ENCODE data around the gene RIT2.
A peak's percentile ranks its signal among the peaks of the same experiment; 100 is the strongest.

Gene RIT2

DNA sequence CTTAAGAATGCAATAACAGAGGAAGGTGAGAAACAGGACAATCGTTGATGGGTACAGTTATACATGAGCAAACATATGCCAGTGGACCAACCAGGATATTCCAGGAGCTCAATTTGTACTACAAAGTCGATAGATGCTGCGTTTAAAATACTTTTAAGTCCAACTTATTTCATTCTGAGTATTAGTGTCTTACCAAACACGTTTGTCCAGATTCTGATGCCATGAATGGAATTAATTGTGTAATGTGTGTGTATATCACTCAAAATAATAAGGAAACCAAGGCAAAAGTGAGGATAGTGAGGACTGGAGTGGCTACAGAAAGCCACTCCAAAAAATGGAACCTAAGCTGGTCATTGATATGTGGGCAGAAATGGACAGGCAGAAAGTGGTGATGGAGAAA, 332.6 kb downstream of the RIT2 start:
- TF ChIP-seq JUND (IDR thresholded peaks at IDR 0.05; ENCODE audit: low read depth) = no peak
- peak in 1 of 2 experiments; percentile 2 for DNase-seq (ENCODE audit: low read depth in 1 of 2, low spot score in 1 of 2)
- in situ Hi-C loops (cut with HindIII; ENCODE audit: low pct_unique_long_range_greater_than_20kb, low sequenced_read_pairs) = no loop called here

GRCh38 chr18:42781298-42781815, 334.1 kb downstream of the RIT2 start:
- in situ Hi-C loops (cut with HindIII; ENCODE audit: low pct_unique_long_range_greater_than_20kb, low sequenced_read_pairs) = no loop called here
- no peak for TF ChIP-seq JUND (IDR thresholded peaks at IDR 0.05; ENCODE audit: low read depth)
- no peak for DNase-seq (ENCODE audit: low read depth in 1 of 2, low spot score in 1 of 2)

DNA sequence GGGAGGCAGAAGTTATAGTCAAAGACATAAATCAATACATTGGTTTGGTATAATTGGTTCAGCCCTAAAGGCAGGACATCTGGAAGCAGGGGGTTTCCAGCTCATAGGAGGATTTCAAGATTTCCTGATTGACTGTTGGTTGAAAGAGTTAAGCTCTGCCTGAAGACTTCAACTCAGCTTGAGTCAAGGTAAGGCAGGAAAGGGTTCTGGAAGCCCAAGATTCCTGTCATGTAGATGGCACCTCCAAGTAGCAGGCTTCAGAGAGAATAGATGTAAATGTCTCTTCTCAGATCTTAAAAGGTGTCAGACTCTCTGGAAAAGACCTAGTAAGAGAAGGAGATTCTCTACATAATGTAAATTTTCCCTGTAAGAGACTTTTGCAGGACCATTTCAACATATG, 335.3 kb downstream of the RIT2 start:
- no peak for DNase-seq (ENCODE audit: low read depth in 1 of 2, low spot score in 1 of 2)
- in situ Hi-C loops (cut with HindIII; ENCODE audit: low pct_unique_long_range_greater_than_20kb, low sequenced_read_pairs) = no loop called here

GRCh38 chr18:42778445-42779042, 336.9 kb downstream of the RIT2 start:
- DNase-seq (ENCODE audit: low read depth in 1 of 2, low spot score in 1 of 2) = no peak
- in situ Hi-C loops (cut with HindIII; ENCODE audit: low pct_unique_long_range_greater_than_20kb, low sequenced_read_pairs) = no loop called here
- TF ChIP-seq JUND (IDR thresholded peaks at IDR 0.05; ENCODE audit: low read depth) = no peak

More for the DNA sequence above, 335.3 kb downstream of the RIT2 start:
- no peak for TF ChIP-seq JUND (IDR thresholded peaks at IDR 0.05; ENCODE audit: low read depth)

- DNase-seq (ENCODE audit: low read depth in 1 of 2, low spot score in 1 of 2) = no peak
- in situ Hi-C loops (cut with HindIII; ENCODE audit: low pct_unique_long_range_greater_than_20kb, low sequenced_read_pairs) = no loop called here
- TF ChIP-seq JUND (IDR thresholded peaks at IDR 0.05; ENCODE audit: low read depth) = no peak
Observed at GRCh38 chr18:42778024-42778423, 337.5 kb downstream of the RIT2 start.

- DNase-seq (ENCODE audit: low read depth in 1 of 2, low spot score in 1 of 2) = no peak
- in situ Hi-C loops (cut with HindIII; ENCODE audit: low pct_unique_long_range_greater_than_20kb, low sequenced_read_pairs) = no loop called here
- no peak for TF ChIP-seq JUND (IDR thresholded peaks at IDR 0.05; ENCODE audit: low read depth)
Observed at GRCh38 chr18:42773870-42774269, 341.6 kb downstream of the RIT2 start.

DNA sequence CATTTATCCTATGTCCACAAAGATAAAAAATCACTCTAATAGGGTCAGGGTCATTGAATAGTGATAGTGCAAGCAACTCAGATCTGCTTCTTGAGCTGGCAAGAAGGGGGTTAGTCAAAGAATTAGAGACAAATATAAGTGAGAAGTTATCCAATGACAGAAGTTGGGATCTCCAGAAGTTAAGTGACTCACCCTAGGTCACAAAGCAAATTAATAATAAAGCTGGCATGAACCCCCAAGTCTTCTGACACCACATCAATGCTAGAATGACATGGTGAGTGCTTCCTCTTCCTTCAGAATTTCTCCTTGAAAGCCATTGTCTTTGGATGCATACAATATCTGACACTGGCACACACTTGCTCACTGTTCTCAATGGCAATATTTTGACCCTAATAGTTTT, 343.5 kb downstream of the RIT2 start:
- no peak for DNase-seq (ENCODE audit: low read depth in 1 of 2, low spot score in 1 of 2)
- in situ Hi-C loops (cut with HindIII; ENCODE audit: low pct_unique_long_range_greater_than_20kb, low sequenced_read_pairs) = no loop called here
- no peak for TF ChIP-seq JUND (IDR thresholded peaks at IDR 0.05; ENCODE audit: low read depth)

- in situ Hi-C loops (cut with HindIII; ENCODE audit: low pct_unique_long_range_greater_than_20kb, low sequenced_read_pairs) = no loop called here
- TF ChIP-seq JUND (IDR thresholded peaks at IDR 0.05; ENCODE audit: low read depth) = no peak
- DNase-seq (ENCODE audit: low read depth in 1 of 2, low spot score in 1 of 2) = peak in 1 of 2 experiments; percentile 3
Observed at GRCh38 chr18:42765302-42765701, 350.2 kb downstream of the RIT2 start.

- no peak for TF ChIP-seq JUND (IDR thresholded peaks at IDR 0.05; ENCODE audit: low read depth)
- in situ Hi-C loops (cut with HindIII; ENCODE audit: low pct_unique_long_range_greater_than_20kb, low sequenced_read_pairs) = no loop called here
- DNase-seq (ENCODE audit: low read depth in 1 of 2, low spot score in 1 of 2) = no peak
Observed at GRCh38 chr18:42760290-42760689, 355.2 kb downstream of the RIT2 start.

DNA sequence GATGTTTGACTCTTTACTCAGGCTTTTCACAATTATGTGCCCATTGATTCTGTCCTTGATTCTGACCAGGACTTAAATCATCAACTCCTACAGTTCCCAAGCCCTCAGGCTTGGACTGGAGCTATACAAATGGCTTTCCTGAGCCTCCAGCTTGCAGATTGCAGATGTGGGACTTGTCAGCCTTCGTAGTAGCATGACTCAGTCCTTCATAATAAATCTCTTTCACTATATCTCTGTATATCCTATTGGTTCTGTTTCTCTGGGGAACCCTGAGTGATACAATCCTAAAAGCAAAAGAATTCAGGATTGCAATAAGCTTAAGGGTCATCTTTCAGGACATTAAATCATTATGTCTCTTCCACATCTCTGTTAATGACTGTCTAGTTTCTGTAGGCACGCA, 356.6 kb downstream of the RIT2 start:
- TF ChIP-seq JUND (IDR thresholded peaks at IDR 0.05; ENCODE audit: low read depth) = no peak
- in situ Hi-C loops (cut with HindIII; ENCODE audit: low pct_unique_long_range_greater_than_20kb, low sequenced_read_pairs) = no loop called here
- no peak for DNase-seq (ENCODE audit: low read depth in 1 of 2, low spot score in 1 of 2)

DNA sequence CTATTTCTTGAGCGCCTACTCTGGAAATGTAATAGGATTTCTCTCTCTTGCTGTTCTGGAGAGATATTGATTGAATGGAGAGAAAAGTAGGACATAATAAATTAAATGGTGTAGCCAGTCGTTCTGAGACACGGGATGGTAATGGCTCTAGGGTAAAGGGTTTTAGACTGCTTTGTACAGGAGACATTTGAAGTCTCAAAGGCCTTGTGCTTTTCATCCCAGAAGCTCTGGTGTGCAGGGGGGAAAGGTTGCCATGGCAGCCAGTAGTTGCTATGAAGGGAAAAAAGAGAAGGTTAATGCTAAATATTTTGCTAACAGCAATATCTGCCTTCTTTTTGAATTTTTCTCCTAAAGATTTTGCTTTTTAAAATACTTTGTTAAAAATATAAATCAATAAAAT, 359.3 kb downstream of the RIT2 start:
- DNase-seq (ENCODE audit: low read depth in 1 of 2, low spot score in 1 of 2) = no peak
- no peak for TF ChIP-seq JUND (IDR thresholded peaks at IDR 0.05; ENCODE audit: low read depth)
- in situ Hi-C loops (cut with HindIII; ENCODE audit: low pct_unique_long_range_greater_than_20kb, low sequenced_read_pairs) = no loop called here

DNA sequence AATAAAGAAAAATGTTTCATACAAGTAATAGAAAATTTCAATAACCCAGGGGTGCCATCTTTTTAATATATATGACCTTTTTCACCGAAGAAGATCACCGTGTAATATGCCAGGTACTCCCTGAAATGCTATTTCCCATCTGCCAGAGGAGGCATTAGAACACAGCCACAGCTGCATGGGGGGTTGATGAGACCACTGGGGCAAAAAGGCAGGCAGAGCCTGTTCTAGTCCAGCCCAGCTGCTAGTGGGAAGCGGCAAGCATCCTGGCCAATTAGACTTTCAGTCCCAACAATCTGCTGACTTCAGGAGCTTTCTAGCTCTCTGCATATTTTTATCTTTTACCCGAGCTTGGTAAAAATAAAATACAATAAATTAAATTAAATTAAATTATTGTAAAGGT, 362.6 kb downstream of the RIT2 start:
- no peak for TF ChIP-seq JUND (IDR thresholded peaks at IDR 0.05; ENCODE audit: low read depth)
- DNase-seq (ENCODE audit: low read depth in 1 of 2, low spot score in 1 of 2) = no peak
- in situ Hi-C loops (cut with HindIII; ENCODE audit: low pct_unique_long_range_greater_than_20kb, low sequenced_read_pairs) = no loop called here

GRCh38 chr18:42746794-42747193, 368.7 kb downstream of the RIT2 start:
- DNase-seq (ENCODE audit: low read depth in 1 of 2, low spot score in 1 of 2) = no peak
- TF ChIP-seq JUND (IDR thresholded peaks at IDR 0.05; ENCODE audit: low read depth) = no peak
- in situ Hi-C loops (cut with HindIII; ENCODE audit: low pct_unique_long_range_greater_than_20kb, low sequenced_read_pairs) = no loop called here

DNA sequence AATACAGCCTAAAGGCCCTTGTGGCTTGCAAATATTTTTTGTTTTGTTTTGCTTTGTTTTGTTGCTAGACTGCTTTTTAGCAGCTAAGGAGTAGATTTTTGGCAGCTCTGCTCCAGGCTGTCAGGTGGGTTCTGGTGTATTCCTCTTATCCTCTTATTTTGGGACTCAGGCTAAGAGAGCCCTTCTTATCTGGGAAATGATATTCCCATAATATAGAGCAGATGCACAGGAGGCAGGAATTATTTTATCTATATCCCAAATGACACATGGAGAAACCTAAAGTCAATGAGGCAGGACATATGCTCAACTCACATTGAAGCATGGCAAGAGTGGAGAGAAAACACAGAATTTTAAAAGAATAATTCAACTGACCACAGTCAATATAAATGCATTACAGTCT, 369.6 kb downstream of the RIT2 start:
- in situ Hi-C loops (cut with HindIII; ENCODE audit: low pct_unique_long_range_greater_than_20kb, low sequenced_read_pairs) = no loop called here
- no peak for DNase-seq (ENCODE audit: low read depth in 1 of 2, low spot score in 1 of 2)
- no peak for TF ChIP-seq JUND (IDR thresholded peaks at IDR 0.05; ENCODE audit: low read depth)

Measured in T47D (cell line).